Mesenchymal stem cell (in vitro differentiated cells and primary cell): Measurements from ENCODE around the gene KANK4.

Experiments
- DNase-seq: peaks from one replicate; pipeline ENCODE4 v3.0.0-alpha.2; 2013
- H2AFZ ChIP-seq: one replicate; pipeline ENCODE4 v1.6.1; 2013; ENCODE audit warnings: low read depth, mild to moderate bottlenecking, control low read depth, inconsistent platforms, low read length, moderate library complexity
- H2AK5ac ChIP-seq: 2 replicates; pipeline ENCODE4 v1.6.1; 2013; ENCODE audit warnings: low read length, moderate library complexity, mild to moderate bottlenecking, inconsistent platforms; ENCODE audit not compliant: severe bottlenecking
- H2BK120ac ChIP-seq: one replicate; pipeline ENCODE4 v1.6.1; 2013; ENCODE audit warnings: low read depth, mild to moderate bottlenecking, inconsistent platforms, low read length, moderate library complexity
- H2BK12ac ChIP-seq, 2 experiments: one replicate each; pipeline ENCODE4 v1.6.1; 2013; ENCODE audit warnings: inconsistent platforms in 2 of 2, low read length in 2 of 2, mild to moderate bottlenecking in 2 of 2, moderate library complexity in 2 of 2, control low read depth in 1 of 2
- H2BK15ac ChIP-seq: one replicate; pipeline ENCODE4 v1.6.1; 2013; ENCODE audit warnings: mild to moderate bottlenecking, low read depth, inconsistent platforms; ENCODE audit not compliant: poor library complexity, severe bottlenecking
- H2BK5ac ChIP-seq: 2 replicates; pipeline ENCODE4 v1.6.1; 2013; ENCODE audit warnings: low read depth, mild to moderate bottlenecking, low read length, control low read depth, inconsistent platforms; ENCODE audit not compliant: poor library complexity, severe bottlenecking
- H3K14ac ChIP-seq, 2 experiments: one replicate each; pipeline ENCODE4 v1.6.1; 2013; ENCODE audit warnings: inconsistent platforms in 2 of 2, low read length in 2 of 2, control low read depth in 1 of 2, mild to moderate bottlenecking in 1 of 2, moderate library complexity in 1 of 2
- H3K18ac ChIP-seq, 2 experiments: one replicate each; pipeline ENCODE4 v1.6.1; 2013; ENCODE audit warnings: inconsistent platforms in 2 of 2, low read length in 2 of 2, control low read depth in 1 of 2, low read depth in 1 of 2, mild to moderate bottlenecking in 1 of 2
- H3K23ac ChIP-seq, 2 experiments: one replicate each; pipeline ENCODE4 v1.6.1; 2013; ENCODE audit warnings: inconsistent platforms in 2 of 2, low read length in 2 of 2, mild to moderate bottlenecking in 2 of 2, moderate library complexity in 2 of 2, control low read depth in 1 of 2
- H3K27ac ChIP-seq: 2 replicates; pipeline ENCODE4 v1.5.1; 2013; ENCODE audit warnings: mild to moderate bottlenecking, moderate library complexity, low read length, control low read depth, inconsistent platforms; ENCODE audit not compliant: poor library complexity, severe bottlenecking
- H3K27me3 ChIP-seq, 2 experiments: 2 replicates each; pipeline versions ENCODE4 v1.6.1 to v1.7.0; 2013; ENCODE audit warnings: low read length in 2 of 2, mild to moderate bottlenecking in 2 of 2, moderate library complexity in 2 of 2, control low read depth in 1 of 2, inconsistent platforms in 1 of 2; ENCODE audit not compliant: control insufficient read depth in 1 of 2, insufficient read depth in 1 of 2
- H3K36me3 ChIP-seq, 2 experiments: 2 replicates each; pipeline versions ENCODE4 v1.6.1 to v1.7.0; 2013; ENCODE audit warnings: low read length in 2 of 2, control low read depth in 1 of 2, inconsistent platforms in 1 of 2, low read depth in 1 of 2, mild to moderate bottlenecking in 1 of 2; ENCODE audit not compliant: insufficient read depth in 2 of 2, control insufficient read depth in 1 of 2
- H3K4ac ChIP-seq, 2 experiments: one replicate each; pipeline ENCODE4 v1.6.1; 2013; ENCODE audit warnings: inconsistent platforms in 2 of 2, low read length in 2 of 2, mild to moderate bottlenecking in 2 of 2, moderate library complexity in 2 of 2, control low read depth in 1 of 2, low read depth in 1 of 2
- H3K4me1 ChIP-seq: 2 replicates; pipeline ENCODE4 v1.6.1; 2013; ENCODE audit warnings: low read depth, low read length, control low read depth; ENCODE audit not compliant: control insufficient read depth, insufficient read depth
- H3K4me2 ChIP-seq: 2 replicates; pipeline ENCODE4 v1.6.1; 2013; ENCODE audit warnings: low read length, mild to moderate bottlenecking, inconsistent platforms; ENCODE audit not compliant: poor library complexity, severe bottlenecking
- H3K4me3 ChIP-seq, 2 experiments: 2 replicates each; pipeline versions ENCODE4 v1.5.1 to v1.7.0; 2013; ENCODE audit warnings: low read length in 2 of 2, mild to moderate bottlenecking in 2 of 2, control low read depth in 1 of 2, low read depth in 1 of 2; ENCODE audit not compliant: insufficient read depth in 1 of 2
- H3K79me1 ChIP-seq: replicated peaks from 2 replicates; pipeline ENCODE4 v1.6.1; 2013; ENCODE audit warnings: mild to moderate bottlenecking, control low read depth, low read length, inconsistent platforms; ENCODE audit not compliant: poor library complexity, severe bottlenecking
- H3K9ac ChIP-seq: 2 replicates; pipeline ENCODE4 v1.7.0; 2013; ENCODE audit warnings: mild to moderate bottlenecking, low read length, moderate library complexity
- H3K9me3 ChIP-seq: 2 replicates; pipeline ENCODE4 v1.7.0; 2013; ENCODE audit warnings: mild to moderate bottlenecking, low read length; ENCODE audit not compliant: control insufficient read depth
- H4K8ac ChIP-seq: one replicate; pipeline ENCODE4 v1.6.1; 2013; ENCODE audit warnings: inconsistent platforms, mild to moderate bottlenecking, low read length, moderate library complexity
- H4K91ac ChIP-seq: one replicate; pipeline ENCODE4 v1.6.1; 2013; ENCODE audit warnings: mild to moderate bottlenecking, low read length, inconsistent platforms
- WGBS: methylation state at CpG from one replicate; pipeline ENCODE4 v1.1.7; 2013; ENCODE audit warnings: mixed read lengths; 5-methylcytosine and 5-hydroxymethylcytosine counted together

KANK4 gene

GRCh38 chr1:62315387-62315786, 3.8 kb downstream of the KANK4 start:
- H3K79me1 ChIP-seq, result no peaks in the 10 kb centered on the region
- no peak overlapping the region for H4K8ac ChIP-seq
- no peaks in the 10 kb centered on the region for H3K9me3 ChIP-seq
- H3K9ac ChIP-seq, result no peak overlapping the region
- H3K23ac ChIP-seq, result no peak overlapping the region
- no peak overlapping the region for H3K14ac ChIP-seq
- no peak overlapping the region for H3K4me2 ChIP-seq
- DNase-seq, result no peak
- H3K36me3 ChIP-seq, result no peaks in the 10 kb centered on the region
- WGBS, result 72% methylated on average over 3 of the region's 5 CpGs
- H3K27me3 ChIP-seq, result peaks cover 75 to 84% of the 10 kb centered on the region in 2 experiments
- H3K4ac ChIP-seq, result no peak overlapping the region
- H3K27ac ChIP-seq, result no peak overlapping the region
- no peak overlapping the region for H4K91ac ChIP-seq
- H2BK12ac ChIP-seq, result no peak overlapping the region
- no peak overlapping the region for H3K4me3 ChIP-seq
- no peak overlapping the region for H2AFZ ChIP-seq
- H2AK5ac ChIP-seq, result no peak overlapping the region
- no peak overlapping the region for H2BK15ac ChIP-seq
- no peak overlapping the region for H2BK5ac ChIP-seq
- H2BK120ac ChIP-seq, result no peak overlapping the region
- peaks cover 11% of the 10 kb centered on the region for H3K4me1 ChIP-seq
- no peak overlapping the region for H3K18ac ChIP-seq

GRCh38 chr1:62314454-62315350, 4.5 kb downstream of the KANK4 start:
- H3K4ac ChIP-seq, result no peak overlapping the region
- H3K23ac ChIP-seq, result no peak overlapping the region
- no peak overlapping the region for H2BK5ac ChIP-seq
- H3K18ac ChIP-seq, result no peak overlapping the region
- no peak overlapping the region for H4K8ac ChIP-seq
- 85% methylated on average over 14 of the region's 16 CpGs for WGBS
- no peak overlapping the region for H2BK12ac ChIP-seq
- H2AK5ac ChIP-seq, result no peak overlapping the region
- H3K79me1 ChIP-seq, result no peaks in the 10 kb centered on the region
- no peak overlapping the region for H4K91ac ChIP-seq
- no peak overlapping the region for H3K9ac ChIP-seq
- H2BK120ac ChIP-seq, result no peak overlapping the region
- no peaks in the 10 kb centered on the region for H3K36me3 ChIP-seq
- no peak overlapping the region for H3K4me3 ChIP-seq
- H3K4me1 ChIP-seq, result peaks cover 12% of the 10 kb centered on the region
- no peak for DNase-seq
- no peak overlapping the region for H3K14ac ChIP-seq
- H2BK15ac ChIP-seq, result no peak overlapping the region
- H3K9me3 ChIP-seq, result no peaks in the 10 kb centered on the region
- H3K4me2 ChIP-seq, result no peak overlapping the region
- H3K27me3 ChIP-seq, result peaks cover 75 to 84% of the 10 kb centered on the region in 2 experiments
- H2AFZ ChIP-seq, result no peak overlapping the region
- H3K27ac ChIP-seq, result no peak overlapping the region

GRCh38 chr1:62312698-62313097, 6.5 kb downstream of the KANK4 start:
- Histone ChIP-seq H3K9ac (no peak overlapping the region), H4K91ac (no peak overlapping the region), H3K4ac (no peak overlapping the region), H3K4me1 (peaks cover 4% of the 10 kb centered on the region), H3K27me3 (peaks cover 75 to 80% of the 10 kb centered on the region in 2 experiments), H3K14ac (no peak overlapping the region), H4K8ac (no peak overlapping the region), H3K23ac (peak overlapping the region in 1 of 2 experiments; percentile 34), H2AFZ (no peak overlapping the region), H3K9me3 (no peaks in the 10 kb centered on the region), H3K27ac (no peak overlapping the region), H2BK5ac (no peak overlapping the region), H3K79me1 (no peaks in the 10 kb centered on the region), H3K4me2 (no peak overlapping the region), H2BK120ac (no peak overlapping the region), H3K18ac (no peak overlapping the region), H2BK12ac (no peak overlapping the region), H3K36me3 (no peaks in the 10 kb centered on the region), H2BK15ac (no peak overlapping the region), H3K4me3 (no peak overlapping the region), H2AK5ac (no peak overlapping the region)
- DNase-seq, result no peak
- WGBS, result 85% methylated on average over 3 of the region's 4 CpGs

GRCh38 chr1:62311473-62311943, 7.7 kb downstream of the KANK4 start:
- 80% methylated on average over 2 of the region's 6 CpGs for WGBS
- no peak overlapping the region for H4K91ac ChIP-seq

More at GRCh38 chr1:62311473-62311943, 7.7 kb downstream of the KANK4 start:
- no peak overlapping the region for H2BK12ac ChIP-seq
- peaks cover 4% of the 10 kb centered on the region for H3K4me1 ChIP-seq
- H3K9ac ChIP-seq, result no peak overlapping the region
- peaks cover 66 to 68% of the 10 kb centered on the region in 2 experiments for H3K27me3 ChIP-seq
- no peak overlapping the region for H2AK5ac ChIP-seq
- no peak overlapping the region for H4K8ac ChIP-seq
- no peak overlapping the region for H3K27ac ChIP-seq
- H3K36me3 ChIP-seq, result no peaks in the 10 kb centered on the region
- no peaks in the 10 kb centered on the region for H3K9me3 ChIP-seq
- H2BK120ac ChIP-seq, result no peak overlapping the region
- no peak overlapping the region for H3K18ac ChIP-seq
- H3K4ac ChIP-seq, result no peak overlapping the region
- H2BK15ac ChIP-seq, result no peak overlapping the region
- no peak overlapping the region for H3K14ac ChIP-seq
- H3K23ac ChIP-seq, result no peak overlapping the region
- H2BK5ac ChIP-seq, result no peak overlapping the region
- no peak overlapping the region for H2AFZ ChIP-seq
- H3K4me2 ChIP-seq, result no peak overlapping the region
- no peak for DNase-seq
- H3K79me1 ChIP-seq, result no peaks in the 10 kb centered on the region
- no peak overlapping the region for H3K4me3 ChIP-seq
